ENCODE measurements around the gene MICAL3. TPM values are rescaled to one million over a fixed set of nuclear protein-coding genes. Genes with fewer than 3 reads are reported as not detected.
A peak's percentile ranks its signal among the peaks of the same experiment; 100 is the strongest.

Gene MICAL3
- total and polyA plus RNA-seq, 7 donors = 9.6 to 94.2 (median 35.0) TPM

- DNase-seq = no peak
- no peaks in the 10 kb centered on the region for H3K27me3 ChIP-seq
- TF ChIP-seq, protein P1, sequence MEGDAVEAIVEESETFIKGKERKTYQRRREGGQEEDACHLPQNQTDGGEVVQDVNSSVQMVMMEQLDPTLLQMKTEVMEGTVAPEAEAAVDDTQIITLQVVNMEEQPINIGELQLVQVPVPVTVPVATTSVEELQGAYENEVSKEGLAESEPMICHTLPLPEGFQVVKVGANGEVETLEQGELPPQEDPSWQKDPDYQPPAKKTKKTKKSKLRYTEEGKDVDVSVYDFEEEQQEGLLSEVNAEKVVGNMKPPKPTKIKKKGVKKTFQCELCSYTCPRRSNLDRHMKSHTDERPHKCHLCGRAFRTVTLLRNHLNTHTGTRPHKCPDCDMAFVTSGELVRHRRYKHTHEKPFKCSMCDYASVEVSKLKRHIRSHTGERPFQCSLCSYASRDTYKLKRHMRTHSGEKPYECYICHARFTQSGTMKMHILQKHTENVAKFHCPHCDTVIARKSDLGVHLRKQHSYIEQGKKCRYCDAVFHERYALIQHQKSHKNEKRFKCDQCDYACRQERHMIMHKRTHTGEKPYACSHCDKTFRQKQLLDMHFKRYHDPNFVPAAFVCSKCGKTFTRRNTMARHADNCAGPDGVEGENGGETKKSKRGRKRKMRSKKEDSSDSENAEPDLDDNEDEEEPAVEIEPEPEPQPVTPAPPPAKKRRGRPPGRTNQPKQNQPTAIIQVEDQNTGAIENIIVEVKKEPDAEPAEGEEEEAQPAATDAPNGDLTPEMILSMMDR (IDR thresholded peaks at IDR 0.05) = no peak
- TF ChIP-seq POLR2A (IDR thresholded peaks at IDR 0.05) = no peak
- H3K4me1 ChIP-seq = peaks cover 0 to 27% (median 26%) of the 10 kb centered on the region in 4 donors
- peaks cover 6 to 38% (median 20%) of the 10 kb centered on the region in 4 donors for H3K36me3 ChIP-seq
- no peaks in the 10 kb centered on the region for H3K9me3 ChIP-seq
- intact Hi-C loops (cut with DNase I) = no loop called here
- H3K27ac ChIP-seq = peak overlapping the region; percentile 66 to 77 (median 71)
- no peak overlapping the region for H3K4me3 ChIP-seq
- WGBS, 2 donors = 80 to 92% methylated on average over 4 of the region's 4 CpGs
Measured at GRCh38 chr22:17892376-17892775, 132.0 kb downstream of the MICAL3 start.

GRCh38 chr22:17891481-17892167, 132.7 kb downstream of the MICAL3 start:
- Histone ChIP-seq H3K4me1 (peaks cover 0 to 27% (median 24%) of the 10 kb centered on the region in 4 donors), H3K4me3 (no peak overlapping the region), H3K27me3 (no peaks in the 10 kb centered on the region), H3K27ac (peak overlapping the region; percentile 66 to 77 (median 71)), H3K36me3 (peaks cover 10 to 43% (median 22%) of the 10 kb centered on the region in 4 donors), H3K9me3 (no peaks in the 10 kb centered on the region)
- intact Hi-C loops (cut with DNase I) = loop anchor here (2.0 kb wide), 1 partner anchor 61 kb away; no protein-coding TSS in a partner anchor
- WGBS, 2 donors = 16 to 61% methylated on average over 12 of the region's 12 CpGs
- no peak for TF ChIP-seq EP300 (IDR thresholded peaks at IDR 0.05)
- TF ChIP-seq POLR2A (IDR thresholded peaks at IDR 0.05) = no peak
- TF ChIP-seq POLR2AphosphoS5 (IDR thresholded peaks at IDR 0.05) = peak in 2 of 4 donors; percentile 7 to 17
- TF ChIP-seq, protein P1 (IDR thresholded peaks at IDR 0.05) = peak in 3 of 4 experiments; percentile 41 to 49 (median 47)
- DNase-seq = no peak

DNA sequence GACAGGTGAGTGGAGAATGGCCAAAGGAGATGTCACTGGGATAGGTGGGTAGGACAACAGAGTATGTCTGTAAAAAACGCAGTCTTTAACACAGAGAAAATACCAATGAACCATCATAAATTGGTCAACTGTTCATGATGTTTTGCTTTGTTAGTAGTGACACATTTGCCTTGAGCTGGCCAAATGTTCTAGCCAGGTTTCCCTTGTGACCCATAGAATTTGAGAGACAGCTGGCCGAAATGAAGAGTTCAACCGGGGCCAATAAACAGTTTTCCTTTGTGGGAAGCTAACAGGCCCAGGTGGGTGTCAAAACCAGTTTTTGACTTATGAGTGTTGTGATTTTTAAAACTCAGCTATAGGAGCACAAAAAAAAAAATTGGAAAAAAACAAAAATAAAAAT, 133.5 kb downstream of the MICAL3 start:
- intact Hi-C loops (cut with DNase I) = loop anchor here (2.0 kb wide), 1 partner anchor 60 kb away; no protein-coding TSS in a partner anchor
- Histone ChIP-seq H3K4me3 (no peak overlapping the region), H3K9me3 (no peaks in the 10 kb centered on the region), H3K36me3 (peaks cover 14 to 51% (median 26%) of the 10 kb centered on the region in 4 donors), H3K27me3 (no peaks in the 10 kb centered on the region), H3K27ac (peak overlapping the region; percentile 66 to 77 (median 71)), H3K4me1 (peaks cover 0 to 27% (median 22%) of the 10 kb centered on the region in 4 donors)
- TF ChIP-seq POLR2AphosphoS5 (IDR thresholded peaks at IDR 0.05) = peak in 3 of 4 donors; percentile 11 to 25 (median 12)
- no peak for TF ChIP-seq POLR2A (IDR thresholded peaks at IDR 0.05)
- peak in 1 of 4 donors; percentile 26 for TF ChIP-seq EP300 (IDR thresholded peaks at IDR 0.05)
- DNase-seq = no peak
- 24 to 70% methylated on average over 3 of the region's 3 CpGs for WGBS, 2 donors

DNA sequence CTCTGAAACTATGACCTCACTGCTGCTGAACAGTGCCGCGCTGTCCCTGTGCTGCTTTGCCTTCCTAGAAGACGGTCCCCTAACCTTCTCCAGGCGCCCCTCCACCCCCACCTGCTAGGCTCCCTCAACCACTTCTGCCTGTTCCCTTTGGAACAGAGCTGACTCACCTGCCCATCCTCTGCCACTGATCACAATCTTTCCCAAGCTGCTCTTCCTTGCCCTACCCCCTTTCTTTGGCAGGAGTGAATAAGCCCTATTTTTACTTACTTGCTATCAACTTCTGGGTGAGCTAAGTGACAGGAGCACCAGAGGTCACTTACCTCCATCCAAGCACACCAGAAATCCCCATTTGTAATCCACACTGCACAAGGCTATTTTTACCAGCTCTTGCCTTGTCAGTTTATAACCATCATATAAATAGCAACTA, 134.1 kb downstream of the MICAL3 start:
- 28 to 77% methylated on average over 4 of the region's 4 CpGs for WGBS, 2 donors
- no peak overlapping the region for H3K4me3 ChIP-seq
- H3K9me3 ChIP-seq = no peaks in the 10 kb centered on the region
- intact Hi-C loops (cut with DNase I) = loop anchor here (2.0 kb wide), 1 partner anchor 59 kb away; no protein-coding TSS in a partner anchor
- H3K27me3 ChIP-seq = no peaks in the 10 kb centered on the region
- no peak for DNase-seq
- H3K36me3 ChIP-seq = peaks cover 14 to 54% (median 31%) of the 10 kb centered on the region in 4 donors
- H3K4me1 ChIP-seq = peaks cover 0 to 27% (median 22%) of the 10 kb centered on the region in 4 donors
- peak in 1 of 4 donors; percentile 32 for TF ChIP-seq POLR2AphosphoS5 (IDR thresholded peaks at IDR 0.05)
- no peak for TF ChIP-seq POLR2A (IDR thresholded peaks at IDR 0.05)
- peak in 1 of 4 donors; percentile 20 for TF ChIP-seq EP300 (IDR thresholded peaks at IDR 0.05)
- H3K27ac ChIP-seq = peak overlapping the region; percentile 66 to 77 (median 71)

GRCh38 chr22:17888855-17889254, 135.5 kb downstream of the MICAL3 start:
- Histone ChIP-seq H3K4me3 (no peak overlapping the region), H3K36me3 (peaks cover 12 to 56% (median 34%) of the 10 kb centered on the region in 4 donors), H3K27ac (peak overlapping the region in 2 of 4 donors; percentile 25 to 77), H3K4me1 (peaks cover 0 to 27% (median 22%) of the 10 kb centered on the region in 4 donors), H3K27me3 (no peaks in the 10 kb centered on the region), H3K9me3 (no peaks in the 10 kb centered on the region)
- TF ChIP-seq, protein P1 (IDR thresholded peaks at IDR 0.05) = peak in 1 of 4 experiments; percentile 16
- TF ChIP-seq EP300 (IDR thresholded peaks at IDR 0.05) = no peak
- no peak for DNase-seq
- WGBS, 2 donors = 83 to 92% methylated on average over 7 of the region's 7 CpGs
- intact Hi-C loops (cut with DNase I) = no loop called here
